Fibroblast of mammary gland (primary cell): Measurements from ENCODE around the gene PROC.

Experiments
- DNase-seq: peaks from one replicate; pipeline ENCODE4 v3.0.0-alpha.2; 2010; ENCODE audit warnings: low read depth
- H3K4me3 ChIP-seq: 2 replicates; pipeline ENCODE4 v1.5.1; 2011; ENCODE audit warnings: low read depth, mild to moderate bottlenecking, low read length, moderate library complexity; ENCODE audit not compliant: control insufficient read depth
- CTCF ChIP-seq: conservative IDR thresholded peaks from 2 replicates; pipeline ENCODE4 v1.5.1; 2011; ENCODE audit warnings: low read depth, low read length, inconsistent platforms; ENCODE audit not compliant: control insufficient read depth, insufficient read depth

PROC gene

DNA sequence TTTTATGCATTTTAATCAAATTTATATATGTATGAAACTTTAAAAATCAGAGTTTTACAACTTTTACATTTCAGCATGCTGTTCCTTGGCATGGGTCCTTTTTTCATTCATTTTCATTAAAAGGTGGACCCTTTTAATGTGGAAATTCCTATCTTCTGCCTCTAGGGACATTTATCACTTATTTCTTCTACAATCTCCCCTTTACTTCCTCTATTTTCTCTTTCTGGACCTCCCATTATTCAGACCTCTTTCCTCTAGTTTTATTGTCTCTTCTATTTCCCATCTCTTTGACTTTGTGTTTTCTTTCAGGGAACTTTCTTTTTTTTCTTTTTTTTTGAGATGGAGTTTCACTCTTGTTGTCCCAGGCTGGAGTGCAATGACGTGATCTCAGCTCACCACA lies 5.7 kb downstream of the PROC start:
- H3K4me3 ChIP-seq: no peak overlapping the region
- TF ChIP-seq CTCF: no peak
- no peak for DNase-seq

GRCh38 chr2:127424598-127425520 lies 6.6 kb downstream of the PROC start:
- no peak for TF ChIP-seq CTCF
- H3K4me3 ChIP-seq: no peak overlapping the region
- DNase-seq: peak; percentile 17

- no peak overlapping the region for H3K4me3 ChIP-seq
- TF ChIP-seq CTCF: no peak
- no peak for DNase-seq
Observed at GRCh38 chr2:127425540-127426490, 7.6 kb downstream of the PROC start.

- H3K4me3 ChIP-seq: no peak overlapping the region
- DNase-seq: no peak
- TF ChIP-seq CTCF: no peak
Observed at GRCh38 chr2:127426501-127427354, 8.5 kb downstream of the PROC start.

- no peak overlapping the region for H3K4me3 ChIP-seq
- DNase-seq: no peak
- TF ChIP-seq CTCF: no peak
Observed at GRCh38 chr2:127427376-127428056, 9.3 kb downstream of the PROC start.
